ENCODE data around the gene MAST1. TPM values are rescaled to one million over a fixed set of nuclear protein-coding genes. Genes with fewer than 3 reads are reported as not detected.
"Not testable (repeated sequence)": the region's sequence is repeated elsewhere in the genome, so short reads cannot be mapped to it uniquely, and the experiment has no call there.

Gene MAST1
- total RNA-seq, 1 donor from 2014 or later: 47.3 TPM

GRCh38 chr19:12838886-12839756, 806 bp downstream of the MAST1 start:
- FAIRE-seq: no peak

GRCh38 chr19:12840091-12841079, 2.1 kb downstream of the MAST1 start:
- DNase-seq (ENCODE audit: low spot score in 2 of 2): no peak
- FAIRE-seq: no peak

More at GRCh38 chr19:12838886-12839756, 806 bp downstream of the MAST1 start:
- DNase-seq (ENCODE audit: low spot score in 2 of 2): no peak

- FAIRE-seq (no peak), DNase-seq (ENCODE audit: low spot score in 2 of 2) (no peak)
Observed at GRCh38 chr19:12841094-12841493, 2.8 kb downstream of the MAST1 start.

GRCh38 chr19:12842511-12842910, 4.2 kb downstream of the MAST1 start:
- no peak for FAIRE-seq

GRCh38 chr19:12843328-12843727, 5.0 kb downstream of the MAST1 start:
- no peak for DNase-seq (ENCODE audit: low spot score in 2 of 2)
- FAIRE-seq: no peak

More at GRCh38 chr19:12842511-12842910, 4.2 kb downstream of the MAST1 start:
- DNase-seq (ENCODE audit: low spot score in 2 of 2): no peak

- no peak for DNase-seq (ENCODE audit: low spot score in 2 of 2)
- FAIRE-seq: no peak
Observed at GRCh38 chr19:12843999-12844732, 5.9 kb downstream of the MAST1 start.

GRCh38 chr19:12846613-12847012, 8.3 kb downstream of the MAST1 start:
- DNase-seq (ENCODE audit: low spot score in 2 of 2); FAIRE-seq: not testable (repeated sequence)

GRCh38 chr19:12847159-12848139, 9.1 kb downstream of the MAST1 start:
- DNase-seq (ENCODE audit: low spot score in 2 of 2) (peak; percentile 85 to 95), FAIRE-seq (no peak)

- FAIRE-seq (no peak), DNase-seq (ENCODE audit: low spot score in 2 of 2) (no peak)
Observed at GRCh38 chr19:12856653-12857052, 18.3 kb downstream of the MAST1 start.

GRCh38 chr19:12858041-12858928, 20.0 kb downstream of the MAST1 start:
- FAIRE-seq (no peak), DNase-seq (ENCODE audit: low spot score in 2 of 2) (no peak)

- FAIRE-seq: no peak
- DNase-seq (ENCODE audit: low spot score in 2 of 2): no peak
Observed at GRCh38 chr19:12859546-12859945, 21.2 kb downstream of the MAST1 start.

- FAIRE-seq (no peak), DNase-seq (ENCODE audit: low spot score in 2 of 2) (no peak)
Observed at GRCh38 chr19:12864143-12864542, 25.8 kb downstream of the MAST1 start.

- DNase-seq (ENCODE audit: low spot score in 2 of 2): no peak
- no peak for FAIRE-seq
Observed at GRCh38 chr19:12864721-12865715, 26.7 kb downstream of the MAST1 start.

GRCh38 chr19:12865746-12866415, 27.6 kb downstream of the MAST1 start:
- FAIRE-seq (no peak), DNase-seq (ENCODE audit: low spot score in 2 of 2) (no peak)

GRCh38 chr19:12866416-12867119, 28.3 kb downstream of the MAST1 start:
- no peak for DNase-seq (ENCODE audit: low spot score in 2 of 2)
- no peak for FAIRE-seq
